GM21390 (cell line): ENCODE measurements around the gene KLF6.
A peak's percentile ranks its signal among the peaks of the same experiment; 100 is the strongest.

Source experiments
- ATAC-seq: cut with Tn5 transposase; IDR thresholded peaks from one replicate; pipeline ENCODE4 v1.9.1; 2021; ENCODE audit not compliant: unreplicated experiment

KLF6 gene

GRCh38 chr10:3784510-3785250 lies at the start of gene KLF6:
Gene KLF6 (minus strand): TSS chr10:3785209. CDS start chr10:3785014, 195 bp downstream.
- ATAC-seq: peak; percentile 1

- no peak for ATAC-seq
These were observed 49.4 kb upstream of the KLF6 start for GRCh38 chr10:3834404-3834803.

GRCh38 chr10:3833046-3833445 lies 48.0 kb upstream of the KLF6 start:
- no peak for ATAC-seq

- ATAC-seq: peak; percentile 53
These were observed 47.2 kb upstream of the KLF6 start for GRCh38 chr10:3832022-3832786.

- ATAC-seq: no peak
These were observed 46.6 kb upstream of the KLF6 start for GRCh38 chr10:3831608-3832007.

- ATAC-seq: no peak
These were observed 45.9 kb upstream of the KLF6 start for GRCh38 chr10:3830946-3831345.

GRCh38 chr10:3829156-3830050 lies 44.4 kb upstream of the KLF6 start:
- ATAC-seq: no peak

- ATAC-seq: no peak
These were observed 43.6 kb upstream of the KLF6 start for GRCh38 chr10:3828404-3829155.

- ATAC-seq: no peak
These were observed 42.9 kb upstream of the KLF6 start for GRCh38 chr10:3827768-3828403.

GRCh38 chr10:3827266-3827665 lies 42.3 kb upstream of the KLF6 start:
- ATAC-seq: no peak

- no peak for ATAC-seq
These were observed 40.9 kb upstream of the KLF6 start for GRCh38 chr10:3825862-3826351.

- no peak for ATAC-seq
These were observed 40.2 kb upstream of the KLF6 start for GRCh38 chr10:3825244-3825643.

- no peak for ATAC-seq
These were observed 37.7 kb upstream of the KLF6 start for GRCh38 chr10:3822541-3823330.

GRCh38 chr10:3820255-3820654 lies 35.2 kb upstream of the KLF6 start:
- ATAC-seq: no peak

GRCh38 chr10:3816995-3817394 lies 32.0 kb upstream of the KLF6 start:
- no peak for ATAC-seq

GRCh38 chr10:3814838-3815220 lies 29.8 kb upstream of the KLF6 start:
- ATAC-seq: no peak

- no peak for ATAC-seq
These were observed 29.2 kb upstream of the KLF6 start for GRCh38 chr10:3813986-3814837.

- ATAC-seq: no peak
These were observed 28.3 kb upstream of the KLF6 start for GRCh38 chr10:3813267-3813666.
